Measurements from ENCODE around the gene OVCA2.

OVCA2 gene

DNA sequence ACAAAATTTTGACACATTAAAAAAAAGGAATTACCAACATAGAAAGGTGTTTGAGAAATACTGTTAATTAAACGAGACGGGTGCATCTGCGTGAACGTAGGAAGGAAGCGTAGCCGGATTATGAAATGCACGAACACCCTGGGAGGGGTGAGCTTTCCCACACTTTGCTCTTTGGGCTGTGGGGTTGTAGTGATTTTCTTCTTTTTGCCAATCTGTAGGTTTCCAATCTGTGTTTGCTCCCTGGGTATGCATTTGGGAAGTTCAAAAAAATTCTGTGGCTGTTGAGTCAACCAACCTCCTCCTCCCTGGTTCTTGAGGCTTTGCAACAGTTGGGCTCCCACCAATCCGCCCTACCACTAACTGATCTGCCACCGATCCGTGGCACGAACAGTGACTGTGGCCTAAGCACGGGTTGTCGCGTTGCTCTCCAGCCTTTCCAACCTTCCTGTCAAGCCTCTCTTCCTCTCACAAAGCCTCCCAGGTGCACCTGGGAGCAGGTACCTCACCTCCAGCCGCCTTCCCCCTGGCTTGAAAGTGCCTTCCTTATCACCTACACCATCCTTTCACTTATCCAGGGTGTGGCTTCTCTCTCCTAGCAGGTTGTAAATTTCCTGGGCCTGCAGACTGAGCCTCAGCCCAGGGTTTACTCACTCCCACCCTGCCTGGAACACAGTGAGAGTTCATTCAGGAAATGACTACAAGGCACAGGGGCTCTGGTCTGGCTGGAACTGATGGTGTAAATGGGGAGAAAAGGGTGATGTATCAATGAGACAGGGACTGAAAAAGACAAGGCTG, 33.3 kb upstream of the OVCA2 start:
- no peak for TF ChIP-seq GATA3 (IDR thresholded peaks at IDR 0.05; ENCODE audit: low read depth, low read length)
- TF ChIP-seq GATA2 (IDR thresholded peaks at IDR 0.05; ENCODE audit: low read depth, low read length): no peak

DNA sequence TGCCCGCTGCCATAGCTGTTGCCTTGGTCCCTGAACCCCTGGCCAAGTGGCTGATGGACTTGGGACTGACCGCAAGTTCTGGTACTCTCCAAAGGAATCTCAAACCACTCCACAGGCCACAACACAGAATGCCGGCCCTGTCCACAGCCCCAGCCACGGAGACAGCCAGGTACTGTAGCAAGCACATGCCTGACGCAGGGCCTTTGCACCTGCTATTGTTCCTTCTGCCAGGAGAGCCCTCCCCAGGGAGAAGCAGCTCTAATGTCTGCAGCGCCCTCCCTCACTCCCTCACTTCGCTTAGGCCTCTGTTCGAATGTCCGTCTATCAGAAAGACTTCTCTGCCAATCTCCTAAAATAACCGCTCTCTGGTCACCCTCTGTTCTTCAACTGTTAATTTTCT, 32.1 kb upstream of the OVCA2 start:
- TF ChIP-seq GATA3 (IDR thresholded peaks at IDR 0.05; ENCODE audit: low read depth, low read length) (no peak), GATA2 (IDR thresholded peaks at IDR 0.05; ENCODE audit: low read depth, low read length) (no peak)

DNA sequence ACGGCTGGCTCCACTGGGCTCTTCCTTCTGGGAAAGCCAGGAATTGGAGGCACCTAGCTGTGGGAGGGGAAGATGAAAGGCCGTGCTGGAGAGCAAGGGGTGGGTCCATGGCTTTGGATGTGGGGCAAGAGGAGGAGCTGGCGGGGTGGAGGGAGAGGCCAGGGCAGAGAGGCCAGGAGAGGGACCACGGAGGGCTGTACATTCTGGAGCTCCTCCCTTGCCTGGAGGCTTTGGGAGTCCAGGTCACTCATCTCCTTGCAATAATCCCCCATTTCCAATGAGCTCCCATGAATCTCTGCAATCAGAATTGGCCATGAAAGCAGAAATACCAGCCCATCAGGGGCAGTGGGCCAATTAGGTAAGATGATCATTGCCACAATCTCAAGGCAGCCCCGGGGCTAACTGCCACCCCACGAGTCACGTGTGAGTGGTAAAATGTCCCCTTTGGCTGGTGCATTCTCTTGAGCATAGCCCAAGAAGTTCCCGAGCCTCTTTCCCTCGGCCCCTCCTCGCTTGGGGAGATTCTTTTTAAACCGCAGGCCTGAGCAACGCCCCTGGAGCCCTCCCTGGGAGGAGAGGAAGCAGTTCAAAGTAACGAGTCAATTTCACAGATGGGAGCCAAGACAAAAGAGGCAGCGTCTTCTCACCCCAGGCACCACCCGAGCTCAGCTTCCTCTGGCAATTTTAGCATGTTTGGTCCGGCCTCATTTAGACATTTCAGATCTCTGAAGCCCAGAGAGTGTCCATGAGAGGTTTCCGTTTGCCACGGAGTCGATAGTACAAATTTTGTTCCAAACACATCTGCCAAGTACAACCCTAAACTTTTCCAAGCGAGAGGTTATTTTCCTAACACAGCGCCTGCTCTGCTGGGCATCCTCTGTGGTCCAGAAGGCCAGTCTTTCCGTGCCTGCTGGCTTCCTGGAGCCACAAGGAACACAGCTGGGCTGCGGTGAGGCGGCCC, 30.1 kb upstream of the OVCA2 start:
- TF ChIP-seq GATA2 (IDR thresholded peaks at IDR 0.05; ENCODE audit: low read depth, low read length) (no peak), GATA3 (IDR thresholded peaks at IDR 0.05; ENCODE audit: low read depth, low read length) (no peak)

DNA sequence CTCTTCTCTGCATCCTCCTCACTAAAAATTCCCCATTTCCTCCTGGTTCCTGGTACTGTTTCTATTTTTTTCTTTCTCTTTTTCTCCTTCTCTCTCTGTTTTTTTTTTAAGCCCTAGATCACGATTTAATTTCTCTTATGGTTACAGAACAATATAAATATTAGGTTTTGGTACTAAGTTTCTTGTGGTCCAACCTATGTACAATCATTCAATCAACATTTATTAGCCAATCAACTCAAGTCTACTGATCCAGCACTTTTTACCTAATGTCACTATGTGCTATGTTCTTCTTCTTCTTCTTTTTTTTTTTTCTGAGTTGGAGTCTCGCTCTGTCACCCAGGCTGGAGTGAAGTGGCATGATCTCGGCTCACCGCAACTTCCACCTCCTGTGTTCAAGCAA, 29.3 kb upstream of the OVCA2 start:
- no peak for TF ChIP-seq GATA3 (IDR thresholded peaks at IDR 0.05; ENCODE audit: low read depth, low read length)
- TF ChIP-seq GATA2 (IDR thresholded peaks at IDR 0.05; ENCODE audit: low read depth, low read length): no peak

DNA sequence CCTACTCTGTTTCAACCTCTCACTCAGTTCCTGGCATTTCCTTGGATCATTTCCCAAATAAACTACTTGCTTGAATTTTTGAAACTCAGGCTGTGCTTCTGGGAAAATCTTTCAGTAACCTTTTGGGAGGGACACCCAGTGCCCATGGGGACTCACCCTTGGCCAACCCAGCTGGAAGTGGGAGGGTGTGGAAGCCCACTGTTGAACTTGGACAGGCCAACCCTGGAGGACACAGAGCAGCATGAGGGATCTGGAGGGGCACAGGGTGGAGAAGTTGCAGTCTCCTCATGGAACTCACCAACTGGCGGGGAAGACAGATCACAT, 27.9 kb upstream of the OVCA2 start:
- TF ChIP-seq GATA2 (IDR thresholded peaks at IDR 0.05; ENCODE audit: low read depth, low read length): no peak
- no peak for TF ChIP-seq GATA3 (IDR thresholded peaks at IDR 0.05; ENCODE audit: low read depth, low read length)

DNA sequence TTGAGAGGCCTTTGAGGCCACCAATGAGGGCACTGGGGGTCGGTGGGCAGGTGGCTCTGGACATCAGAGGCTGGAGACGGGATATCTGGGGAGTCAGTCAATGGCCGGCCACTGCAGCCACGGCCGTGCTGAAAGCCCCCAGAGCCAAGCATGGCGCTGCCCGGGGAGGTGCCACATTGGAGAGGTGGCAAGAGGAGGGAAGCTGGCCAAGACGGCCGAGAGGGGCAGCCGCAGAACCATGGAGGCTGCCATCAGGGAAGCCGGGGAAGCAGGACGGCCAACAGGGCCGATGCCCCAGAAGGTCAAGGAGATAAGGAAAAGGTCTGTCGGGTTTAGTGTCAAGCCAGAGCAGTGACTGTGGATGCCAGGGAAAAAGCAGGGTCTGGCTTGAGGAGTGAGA, 26.5 kb upstream of the OVCA2 start:
- TF ChIP-seq GATA3 (IDR thresholded peaks at IDR 0.05; ENCODE audit: low read depth, low read length): no peak
- TF ChIP-seq GATA2 (IDR thresholded peaks at IDR 0.05; ENCODE audit: low read depth, low read length): no peak

DNA sequence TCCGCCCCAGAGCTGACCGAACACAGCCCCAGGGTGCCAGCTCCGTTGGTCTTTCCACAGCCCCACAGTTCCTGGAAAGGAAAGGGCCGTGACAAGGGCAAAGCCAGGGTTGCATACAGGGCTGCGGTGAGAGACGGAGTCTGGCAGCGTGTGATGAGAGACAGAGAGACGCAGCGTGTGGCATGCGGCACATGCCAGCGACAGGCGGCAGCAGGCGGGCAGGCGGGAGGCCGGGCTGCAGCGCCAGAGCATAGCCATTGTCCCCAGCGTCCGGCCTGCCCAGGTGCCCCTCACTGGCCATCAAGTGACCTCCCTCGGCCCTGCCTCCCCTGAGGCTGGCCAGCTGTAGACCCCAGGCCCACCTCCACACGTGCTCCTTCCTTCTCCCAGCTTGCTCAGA, 25.3 kb upstream of the OVCA2 start:
- TF ChIP-seq GATA2 (IDR thresholded peaks at IDR 0.05; ENCODE audit: low read depth, low read length) (no peak), GATA3 (IDR thresholded peaks at IDR 0.05; ENCODE audit: low read depth, low read length) (no peak)

DNA sequence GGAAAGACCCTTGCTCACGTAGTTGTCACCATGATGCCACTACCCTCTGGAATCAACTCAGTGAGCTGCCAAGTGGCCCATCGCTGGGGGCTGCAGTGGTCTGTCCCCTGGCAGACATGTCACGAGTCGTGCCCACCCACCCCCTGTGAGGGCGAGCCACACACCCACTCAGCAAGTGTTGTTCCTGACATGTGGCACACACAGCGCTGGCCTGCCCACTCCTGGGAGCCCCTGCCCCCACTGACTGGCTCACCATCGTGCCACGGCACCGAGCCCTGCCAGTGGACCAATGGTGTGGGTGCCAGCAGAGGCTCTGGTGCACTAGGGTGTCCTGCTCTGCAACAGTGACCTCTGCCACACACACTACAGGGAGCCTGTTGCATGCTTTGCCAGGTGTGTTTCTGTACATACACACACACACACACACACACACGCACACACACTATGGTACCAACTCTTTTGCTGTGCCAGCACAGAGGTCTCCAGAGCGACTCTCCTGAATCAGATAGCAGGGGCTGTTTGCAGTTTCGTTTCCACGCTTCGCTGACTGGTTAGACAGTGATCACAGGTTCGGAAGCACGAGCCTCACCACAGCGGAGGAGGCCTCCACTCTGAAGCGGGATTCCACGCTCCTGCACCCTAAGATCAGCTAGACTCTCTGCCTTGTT, 24.4 kb upstream of the OVCA2 start:
- TF ChIP-seq GATA2 (IDR thresholded peaks at IDR 0.05; ENCODE audit: low read depth, low read length) (no peak), GATA3 (IDR thresholded peaks at IDR 0.05; ENCODE audit: low read depth, low read length) (no peak)

DNA sequence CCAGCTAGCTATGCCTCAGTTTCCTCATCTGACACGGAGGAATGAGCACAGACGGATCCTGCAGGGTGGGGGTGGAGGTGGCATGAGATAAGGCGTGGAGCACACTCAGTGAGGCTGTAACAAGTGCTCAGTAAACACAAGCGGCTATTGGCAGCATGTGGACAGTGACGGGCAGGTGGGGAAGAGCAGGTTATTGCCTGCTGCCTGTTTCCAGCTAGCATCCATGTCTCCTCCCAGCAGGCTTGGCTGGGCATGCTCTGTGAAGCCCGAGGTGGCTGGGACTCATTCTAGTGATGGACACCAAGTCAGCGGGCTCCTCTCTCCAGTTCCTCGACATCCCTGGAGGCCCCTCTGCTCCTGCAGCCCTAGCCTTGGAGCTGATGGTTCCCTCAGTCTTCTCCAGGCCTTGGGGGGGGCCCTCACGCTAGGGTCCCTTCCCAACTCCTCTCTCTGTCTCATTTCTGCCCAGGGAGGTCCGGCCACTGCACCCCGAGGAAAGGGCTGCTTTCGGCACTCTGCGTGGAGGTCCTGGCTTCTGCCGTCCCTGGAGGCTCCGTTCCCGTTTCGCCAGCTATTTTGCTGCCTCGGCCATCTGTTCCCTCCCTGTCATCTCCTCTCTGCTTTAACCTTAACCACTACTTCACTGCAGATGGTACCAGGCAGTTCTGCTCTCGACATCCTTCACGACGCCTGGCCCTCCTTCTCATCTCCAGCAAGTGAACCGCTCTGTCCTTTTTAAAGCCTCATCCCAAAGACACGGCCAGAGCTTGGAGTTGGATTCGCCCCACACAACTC, 22.9 kb upstream of the OVCA2 start:
- TF ChIP-seq GATA3 (IDR thresholded peaks at IDR 0.05; ENCODE audit: low read depth, low read length) (no peak), GATA2 (IDR thresholded peaks at IDR 0.05; ENCODE audit: low read depth, low read length) (no peak)

DNA sequence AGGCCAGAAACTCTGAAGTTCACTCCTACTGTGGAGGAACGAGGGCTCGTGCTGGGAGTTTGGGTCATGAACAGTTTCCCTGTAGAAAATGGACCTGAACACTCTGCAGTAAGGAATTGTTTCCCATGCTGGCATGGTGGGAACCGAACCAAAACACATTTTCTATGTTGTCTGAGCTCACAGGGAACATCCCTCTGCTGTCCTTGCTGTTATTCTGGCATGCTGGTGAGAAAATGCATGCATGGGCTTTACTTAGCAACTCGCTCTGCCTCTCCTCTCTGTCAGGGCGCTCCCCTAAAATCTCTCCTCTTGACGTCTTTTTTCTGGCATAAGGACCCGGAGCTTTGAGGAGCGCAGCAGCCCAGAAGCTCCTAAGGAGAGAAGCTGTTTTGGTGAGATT, 22.1 kb upstream of the OVCA2 start:
- TF ChIP-seq GATA2 (IDR thresholded peaks at IDR 0.05; ENCODE audit: low read depth, low read length) (no peak), GATA3 (IDR thresholded peaks at IDR 0.05; ENCODE audit: low read depth, low read length) (no peak)

DNA sequence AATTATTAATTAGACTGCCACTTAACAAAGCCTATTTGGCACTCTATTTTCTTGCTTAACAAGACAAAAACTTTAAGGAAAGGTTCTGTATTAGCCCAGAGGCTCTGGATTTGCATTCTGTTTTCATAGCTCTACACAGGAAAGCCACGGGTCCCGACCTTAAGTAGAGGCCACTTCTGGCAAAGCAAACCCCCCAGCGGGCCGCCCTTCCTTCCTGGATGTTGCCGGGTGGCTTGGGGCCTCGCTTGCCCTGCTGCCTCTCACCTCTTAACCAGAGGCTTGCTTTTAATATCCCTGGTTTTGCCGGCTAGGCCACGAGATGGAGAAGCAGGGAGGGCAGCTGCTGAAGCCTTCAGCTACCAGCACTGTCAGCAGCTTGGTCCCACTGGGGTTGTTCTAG, 21.1 kb upstream of the OVCA2 start:
- TF ChIP-seq GATA2 (IDR thresholded peaks at IDR 0.05; ENCODE audit: low read depth, low read length): no peak

DNA sequence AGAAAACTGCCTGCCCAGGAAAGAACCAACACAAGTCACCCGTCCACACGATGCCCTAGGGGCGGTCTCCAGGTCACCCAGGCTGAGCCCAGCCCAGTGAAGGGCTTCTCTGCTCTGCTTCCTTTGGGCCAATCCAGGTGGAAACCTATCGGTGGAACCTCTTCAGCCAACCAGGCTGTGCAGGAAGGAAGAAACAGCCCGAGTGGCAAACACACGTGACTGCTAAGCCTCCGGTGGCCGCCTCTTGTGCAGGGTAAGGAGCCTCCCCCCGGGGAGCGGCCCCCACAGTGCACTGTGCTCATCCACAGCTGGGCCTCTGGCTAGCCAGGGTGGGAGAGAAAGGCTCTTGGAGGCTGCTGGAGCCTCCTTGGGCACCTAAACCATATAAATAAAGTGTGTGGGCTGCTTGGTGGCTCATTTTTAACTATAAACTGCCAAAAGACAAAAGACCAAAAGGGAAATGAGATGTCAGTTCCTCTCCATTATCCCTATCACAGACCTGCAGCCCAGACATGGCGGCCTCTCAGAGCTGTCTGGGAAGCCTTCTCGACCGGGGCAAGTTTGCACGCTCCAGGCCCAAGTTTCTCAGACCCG, 19.1 kb upstream of the OVCA2 start:
- TF ChIP-seq GATA2 (IDR thresholded peaks at IDR 0.05; ENCODE audit: low read depth, low read length): no peak

DNA sequence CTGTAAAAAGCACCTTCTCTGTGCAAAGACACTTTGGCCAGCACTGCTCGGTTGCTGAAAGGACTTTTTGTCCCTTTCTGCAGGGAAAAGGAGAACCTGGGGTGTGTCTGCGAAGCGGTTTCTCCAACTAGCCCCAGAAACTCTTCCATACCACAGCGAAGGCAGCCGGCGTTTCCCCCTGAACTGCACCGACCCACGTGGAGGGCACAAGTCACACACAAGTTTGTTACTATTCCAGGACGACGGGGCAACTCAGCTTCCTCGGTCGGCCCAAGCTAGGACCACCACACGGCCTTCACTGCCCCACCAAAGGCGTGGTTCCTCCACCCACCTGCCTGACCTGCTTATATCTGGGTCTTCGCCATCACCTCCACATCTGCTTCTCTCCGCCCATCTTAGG, 18.6 kb upstream of the OVCA2 start:
- TF ChIP-seq GATA3 (IDR thresholded peaks at IDR 0.05; ENCODE audit: low read depth, low read length) (no peak), GATA2 (IDR thresholded peaks at IDR 0.05; ENCODE audit: low read depth, low read length) (no peak)

Measured in SH-SY5Y (cell line).